Measurements from ENCODE around the gene AMELX.

The AMELX gene

GRCh38 chrX:11261260-11261659 is 32.0 kb upstream of the AMELX start:
- H3K4me3 ChIP-seq (ENCODE audit: low read depth, low read length), result no peak overlapping the region
- DNase-seq (ENCODE audit: low read depth, low spot score), result no peak
- CTCF ChIA-PET, result no interaction called here
- POLR2A ChIA-PET, result no interaction called here
- TF ChIP-seq CTCF (IDR thresholded peaks at IDR 0.05; ENCODE audit: insufficient read depth, low read length, missing control alignments), result no peak

GRCh38 chrX:11264925-11265324 is 28.3 kb upstream of the AMELX start:
- TF ChIP-seq CTCF (IDR thresholded peaks at IDR 0.05; ENCODE audit: insufficient read depth, low read length, missing control alignments), result no peak
- H3K4me3 ChIP-seq (ENCODE audit: low read depth, low read length), result no peak overlapping the region
- CTCF ChIA-PET, result no interaction called here
- POLR2A ChIA-PET, result no interaction called here
- no peak for DNase-seq (ENCODE audit: low read depth, low spot score)

GRCh38 chrX:11265352-11265751 is 27.9 kb upstream of the AMELX start:
- CTCF ChIA-PET, result no interaction called here
- DNase-seq (ENCODE audit: low read depth, low spot score), result no peak
- no peak for TF ChIP-seq CTCF (IDR thresholded peaks at IDR 0.05; ENCODE audit: insufficient read depth, low read length, missing control alignments)
- no peak overlapping the region for H3K4me3 ChIP-seq (ENCODE audit: low read depth, low read length)
- POLR2A ChIA-PET, result no interaction called here

GRCh38 chrX:11266573-11267003 is 26.6 kb upstream of the AMELX start:
- no peak for TF ChIP-seq CTCF (IDR thresholded peaks at IDR 0.05; ENCODE audit: insufficient read depth, low read length, missing control alignments)
- CTCF ChIA-PET, result no interaction called here
- no peak for DNase-seq (ENCODE audit: low read depth, low spot score)
- POLR2A ChIA-PET, result no interaction called here
- H3K4me3 ChIP-seq (ENCODE audit: low read depth, low read length), result no peak overlapping the region

- no peak for TF ChIP-seq CTCF (IDR thresholded peaks at IDR 0.05; ENCODE audit: insufficient read depth, low read length, missing control alignments)
Observed at GRCh38 chrX:11267425-11267824, 25.8 kb upstream of the AMELX start.

GRCh38 chrX:11269006-11269405 is 24.2 kb upstream of the AMELX start:
- TF ChIP-seq CTCF (IDR thresholded peaks at IDR 0.05; ENCODE audit: insufficient read depth, low read length, missing control alignments), result no peak
- POLR2A ChIA-PET, result no interaction called here
- no peak for DNase-seq (ENCODE audit: low read depth, low spot score)

More at GRCh38 chrX:11267425-11267824, 25.8 kb upstream of the AMELX start:
- H3K4me3 ChIP-seq (ENCODE audit: low read depth, low read length), result no peak overlapping the region
- ChIA-PET CTCF (no interaction called here), POLR2A (no interaction called here)
- DNase-seq (ENCODE audit: low read depth, low spot score), result no peak

More at GRCh38 chrX:11269006-11269405, 24.2 kb upstream of the AMELX start:
- CTCF ChIA-PET, result no interaction called here
- H3K4me3 ChIP-seq (ENCODE audit: low read depth, low read length), result no peak overlapping the region
